ENCODE data around the gene STAG3. TPM values are rescaled to one million over a fixed set of nuclear protein-coding genes. Genes with fewer than 3 reads are reported as not detected.

Gene STAG3
- total and polyA plus RNA-seq, 9 of the 15 experiments (the other 6 are each of a cell fraction or from before 2014, with no cell fraction given): 0.54 to 2.5 (median 1.7) TPM

DNA sequence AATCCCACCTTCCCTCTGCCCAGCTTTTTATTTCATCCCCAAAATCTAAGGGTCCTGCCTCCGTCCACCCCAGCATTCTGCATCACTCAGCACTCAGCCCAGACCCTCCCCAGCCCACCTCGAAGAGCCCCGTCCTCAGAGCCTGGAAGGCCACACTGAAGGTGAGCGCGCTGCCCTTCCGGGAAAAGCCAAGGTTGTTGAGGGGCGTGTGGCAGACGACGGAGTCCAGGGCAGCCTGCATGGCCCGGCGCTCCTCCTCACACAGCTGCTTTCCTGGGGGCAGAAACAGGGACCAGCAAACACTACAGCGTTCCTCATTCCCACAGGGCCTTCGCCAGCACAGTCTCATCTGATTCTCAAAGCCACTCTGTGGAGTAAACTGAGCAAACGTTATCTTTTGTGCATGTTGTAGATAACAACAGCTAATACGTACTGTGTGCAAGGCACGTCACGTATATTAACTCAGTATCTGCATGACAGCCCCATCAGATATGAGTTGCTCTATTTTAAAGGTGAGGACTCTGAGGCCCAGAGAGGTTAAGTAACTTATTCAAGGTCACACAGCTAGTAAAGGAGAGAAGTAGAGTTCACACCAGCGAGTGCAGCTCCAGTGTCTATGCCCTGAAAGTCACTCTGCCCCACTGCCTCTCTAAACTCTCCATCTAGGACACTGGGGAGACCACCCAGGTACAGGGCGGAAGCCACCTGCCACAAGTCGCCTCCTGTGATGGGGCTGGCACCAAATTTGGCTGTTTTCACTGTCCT lies 22.0 kb upstream of the STAG3 start (continued):
- TF ChIP-seq, protein P1, sequence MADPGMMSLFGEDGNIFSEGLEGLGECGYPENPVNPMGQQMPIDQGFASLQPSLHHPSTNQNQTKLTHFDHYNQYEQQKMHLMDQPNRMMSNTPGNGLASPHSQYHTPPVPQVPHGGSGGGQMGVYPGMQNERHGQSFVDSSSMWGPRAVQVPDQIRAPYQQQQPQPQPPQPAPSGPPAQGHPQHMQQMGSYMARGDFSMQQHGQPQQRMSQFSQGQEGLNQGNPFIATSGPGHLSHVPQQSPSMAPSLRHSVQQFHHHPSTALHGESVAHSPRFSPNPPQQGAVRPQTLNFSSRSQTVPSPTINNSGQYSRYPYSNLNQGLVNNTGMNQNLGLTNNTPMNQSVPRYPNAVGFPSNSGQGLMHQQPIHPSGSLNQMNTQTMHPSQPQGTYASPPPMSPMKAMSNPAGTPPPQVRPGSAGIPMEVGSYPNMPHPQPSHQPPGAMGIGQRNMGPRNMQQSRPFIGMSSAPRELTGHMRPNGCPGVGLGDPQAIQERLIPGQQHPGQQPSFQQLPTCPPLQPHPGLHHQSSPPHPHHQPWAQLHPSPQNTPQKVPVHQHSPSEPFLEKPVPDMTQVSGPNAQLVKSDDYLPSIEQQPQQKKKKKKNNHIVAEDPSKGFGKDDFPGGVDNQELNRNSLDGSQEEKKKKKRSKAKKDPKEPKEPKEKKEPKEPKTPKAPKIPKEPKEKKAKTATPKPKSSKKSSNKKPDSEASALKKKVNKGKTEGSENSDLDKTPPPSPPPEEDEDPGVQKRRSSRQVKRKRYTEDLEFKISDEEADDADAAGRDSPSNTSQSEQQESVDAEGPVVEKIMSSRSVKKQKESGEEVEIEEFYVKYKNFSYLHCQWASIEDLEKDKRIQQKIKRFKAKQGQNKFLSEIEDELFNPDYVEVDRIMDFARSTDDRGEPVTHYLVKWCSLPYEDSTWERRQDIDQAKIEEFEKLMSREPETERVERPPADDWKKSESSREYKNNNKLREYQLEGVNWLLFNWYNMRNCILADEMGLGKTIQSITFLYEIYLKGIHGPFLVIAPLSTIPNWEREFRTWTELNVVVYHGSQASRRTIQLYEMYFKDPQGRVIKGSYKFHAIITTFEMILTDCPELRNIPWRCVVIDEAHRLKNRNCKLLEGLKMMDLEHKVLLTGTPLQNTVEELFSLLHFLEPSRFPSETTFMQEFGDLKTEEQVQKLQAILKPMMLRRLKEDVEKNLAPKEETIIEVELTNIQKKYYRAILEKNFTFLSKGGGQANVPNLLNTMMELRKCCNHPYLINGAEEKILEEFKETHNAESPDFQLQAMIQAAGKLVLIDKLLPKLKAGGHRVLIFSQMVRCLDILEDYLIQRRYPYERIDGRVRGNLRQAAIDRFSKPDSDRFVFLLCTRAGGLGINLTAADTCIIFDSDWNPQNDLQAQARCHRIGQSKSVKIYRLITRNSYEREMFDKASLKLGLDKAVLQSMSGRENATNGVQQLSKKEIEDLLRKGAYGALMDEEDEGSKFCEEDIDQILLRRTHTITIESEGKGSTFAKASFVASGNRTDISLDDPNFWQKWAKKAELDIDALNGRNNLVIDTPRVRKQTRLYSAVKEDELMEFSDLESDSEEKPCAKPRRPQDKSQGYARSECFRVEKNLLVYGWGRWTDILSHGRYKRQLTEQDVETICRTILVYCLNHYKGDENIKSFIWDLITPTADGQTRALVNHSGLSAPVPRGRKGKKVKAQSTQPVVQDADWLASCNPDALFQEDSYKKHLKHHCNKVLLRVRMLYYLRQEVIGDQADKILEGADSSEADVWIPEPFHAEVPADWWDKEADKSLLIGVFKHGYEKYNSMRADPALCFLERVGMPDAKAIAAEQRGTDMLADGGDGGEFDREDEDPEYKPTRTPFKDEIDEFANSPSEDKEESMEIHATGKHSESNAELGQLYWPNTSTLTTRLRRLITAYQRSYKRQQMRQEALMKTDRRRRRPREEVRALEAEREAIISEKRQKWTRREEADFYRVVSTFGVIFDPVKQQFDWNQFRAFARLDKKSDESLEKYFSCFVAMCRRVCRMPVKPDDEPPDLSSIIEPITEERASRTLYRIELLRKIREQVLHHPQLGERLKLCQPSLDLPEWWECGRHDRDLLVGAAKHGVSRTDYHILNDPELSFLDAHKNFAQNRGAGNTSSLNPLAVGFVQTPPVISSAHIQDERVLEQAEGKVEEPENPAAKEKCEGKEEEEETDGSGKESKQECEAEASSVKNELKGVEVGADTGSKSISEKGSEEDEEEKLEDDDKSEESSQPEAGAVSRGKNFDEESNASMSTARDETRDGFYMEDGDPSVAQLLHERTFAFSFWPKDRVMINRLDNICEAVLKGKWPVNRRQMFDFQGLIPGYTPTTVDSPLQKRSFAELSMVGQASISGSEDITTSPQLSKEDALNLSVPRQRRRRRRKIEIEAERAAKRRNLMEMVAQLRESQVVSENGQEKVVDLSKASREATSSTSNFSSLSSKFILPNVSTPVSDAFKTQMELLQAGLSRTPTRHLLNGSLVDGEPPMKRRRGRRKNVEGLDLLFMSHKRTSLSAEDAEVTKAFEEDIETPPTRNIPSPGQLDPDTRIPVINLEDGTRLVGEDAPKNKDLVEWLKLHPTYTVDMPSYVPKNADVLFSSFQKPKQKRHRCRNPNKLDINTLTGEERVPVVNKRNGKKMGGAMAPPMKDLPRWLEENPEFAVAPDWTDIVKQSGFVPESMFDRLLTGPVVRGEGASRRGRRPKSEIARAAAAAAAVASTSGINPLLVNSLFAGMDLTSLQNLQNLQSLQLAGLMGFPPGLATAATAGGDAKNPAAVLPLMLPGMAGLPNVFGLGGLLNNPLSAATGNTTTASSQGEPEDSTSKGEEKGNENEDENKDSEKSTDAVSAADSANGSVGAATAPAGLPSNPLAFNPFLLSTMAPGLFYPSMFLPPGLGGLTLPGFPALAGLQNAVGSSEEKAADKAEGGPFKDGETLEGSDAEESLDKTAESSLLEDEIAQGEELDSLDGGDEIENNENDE (IDR thresholded peaks at IDR 0.05; ENCODE audit: low read depth, low read length): no peak
- TF ChIP-seq, protein P2, sequence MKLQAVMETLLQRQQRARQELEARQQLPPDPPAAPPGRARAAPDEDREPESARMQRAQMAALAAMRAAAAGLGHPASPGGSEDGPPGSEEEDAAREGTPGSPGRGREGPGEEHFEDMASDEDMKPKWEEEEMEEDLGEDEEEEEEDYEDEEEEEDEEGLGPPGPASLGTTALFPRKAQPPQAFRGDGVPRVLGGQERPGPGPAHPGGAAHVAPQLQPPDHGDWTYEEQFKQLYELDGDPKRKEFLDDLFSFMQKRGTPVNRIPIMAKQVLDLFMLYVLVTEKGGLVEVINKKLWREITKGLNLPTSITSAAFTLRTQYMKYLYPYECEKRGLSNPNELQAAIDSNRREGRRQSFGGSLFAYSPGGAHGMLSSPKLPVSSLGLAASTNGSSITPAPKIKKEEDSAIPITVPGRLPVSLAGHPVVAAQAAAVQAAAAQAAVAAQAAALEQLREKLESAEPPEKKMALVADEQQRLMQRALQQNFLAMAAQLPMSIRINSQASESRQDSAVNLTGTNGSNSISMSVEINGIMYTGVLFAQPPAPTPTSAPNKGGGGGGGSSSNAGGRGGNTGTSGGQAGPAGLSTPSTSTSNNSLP (IDR thresholded peaks at IDR 0.05; ENCODE audit: borderline replicate concordance, low read depth, low read length): no peak
- TF ChIP-seq POLR2B (IDR thresholded peaks at IDR 0.05; ENCODE audit: low read depth, partially characterized antibody) (no peak), RBM22 (IDR thresholded peaks at IDR 0.05; ENCODE audit: low read depth, low read length, poor library complexity, severe bottlenecking) (no peak), GATAD2B (IDR thresholded peaks at IDR 0.05; ENCODE audit: borderline replicate concordance) (no peak), SMAD2 (IDR thresholded peaks at IDR 0.05; ENCODE audit: low read depth, low read length) (no peak), SREBF2 (CRISPR knock-in tag; IDR thresholded peaks at IDR 0.05) (no peak), TOE1 (IDR thresholded peaks at IDR 0.05; ENCODE audit: borderline replicate concordance) (no peak), TOE1 (CRISPR knock-in tag; IDR thresholded peaks at IDR 0.05; ENCODE audit: borderline replicate concordance, low read depth) (no peak), NRF1 (conservative IDR thresholded peaks at IDR 0.05 in 1 of 2, IDR thresholded peaks at IDR 0.05 in 1 of 2) (no peak), ZFP36 (IDR thresholded peaks at IDR 0.05; ENCODE audit: low read depth, low read length, partially characterized antibody) (peak; percentile 93), RBM17 (IDR thresholded peaks at IDR 0.05; ENCODE audit: borderline replicate concordance, low read depth, low read length) (no peak)

Measured in K562 (cell line).